ENCODE measurements around the gene ZNF485.
"Not testable (repeated sequence)": the region's sequence is repeated elsewhere in the genome, so short reads cannot be mapped to it uniquely, and the experiment has no call there.

The ZNF485 gene

GRCh38 chr10:43574906-43575305, 31.3 kb upstream of the ZNF485 start:
- TF ChIP-seq ZFX (IDR thresholded peaks at IDR 0.05; ENCODE audit: borderline replicate concordance) (no peak), CTCF (IDR thresholded peaks at IDR 0.05) (no peak)
- H3K27ac ChIP-seq, result no peak overlapping the region

- H3K27ac ChIP-seq, result no peak overlapping the region
- TF ChIP-seq ZFX (IDR thresholded peaks at IDR 0.05; ENCODE audit: borderline replicate concordance), result no peak
- no peak for TF ChIP-seq CTCF (IDR thresholded peaks at IDR 0.05)
Observed at GRCh38 chr10:43576062-43576461, 30.2 kb upstream of the ZNF485 start.

GRCh38 chr10:43576580-43576979, 29.7 kb upstream of the ZNF485 start:
- no peak for TF ChIP-seq ZFX (IDR thresholded peaks at IDR 0.05; ENCODE audit: borderline replicate concordance)
- TF ChIP-seq CTCF (IDR thresholded peaks at IDR 0.05), result no peak
- H3K27ac ChIP-seq, result no peak overlapping the region

- TF ChIP-seq ZFX (IDR thresholded peaks at IDR 0.05; ENCODE audit: borderline replicate concordance) (no peak), CTCF (IDR thresholded peaks at IDR 0.05) (no peak)
- H3K27ac ChIP-seq, result no peak overlapping the region
Observed at GRCh38 chr10:43584051-43584450, 22.2 kb upstream of the ZNF485 start.

- no peak overlapping the region for H3K27ac ChIP-seq
- TF ChIP-seq ZFX (IDR thresholded peaks at IDR 0.05; ENCODE audit: borderline replicate concordance) (no peak), CTCF (IDR thresholded peaks at IDR 0.05) (no peak)
Observed at GRCh38 chr10:43585046-43585445, 21.2 kb upstream of the ZNF485 start.

GRCh38 chr10:43585981-43586729, 20.1 kb upstream of the ZNF485 start:
- no peak overlapping the region for H3K27ac ChIP-seq
- TF ChIP-seq ZFX (IDR thresholded peaks at IDR 0.05; ENCODE audit: borderline replicate concordance) (no peak), CTCF (IDR thresholded peaks at IDR 0.05) (no peak)

GRCh38 chr10:43586730-43587115, 19.5 kb upstream of the ZNF485 start:
- H3K27ac ChIP-seq, result not testable (repeated sequence)

Data from 22Rv1 (cell line).